ENCODE measurements around the gene CLSTN1.

CLSTN1 gene

DNA sequence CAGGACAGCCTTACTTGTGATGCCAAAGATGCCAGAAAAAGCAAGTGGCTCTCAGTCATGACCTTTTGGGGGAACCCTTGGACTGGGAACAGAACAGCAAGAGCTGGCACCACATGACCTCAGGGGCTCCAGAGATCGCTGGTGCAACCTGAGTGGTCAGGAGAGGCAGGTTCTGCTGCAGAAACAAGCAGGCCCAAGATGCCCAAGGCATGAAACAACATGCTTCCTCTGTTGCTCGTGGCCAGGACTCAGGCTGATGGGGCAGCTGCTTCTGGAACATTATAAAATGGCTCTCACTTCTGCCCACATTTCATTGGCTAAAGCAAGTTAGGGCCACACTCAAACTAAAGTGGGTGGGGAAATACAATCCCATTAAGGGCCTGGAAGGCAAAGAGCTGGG lies 17.7 kb upstream of the CLSTN1 start:
- H3K4me1 ChIP-seq (ENCODE audit: control extremely low read depth in 1 of 4, control insufficient read depth in 4 of 4, insufficient read depth in 4 of 4, low read length in 3 of 4), result peaks cover 0 to 8% (median 2%) of the 10 kb centered on the region in 4 experiments
- POLR2A ChIA-PET, result interaction anchor here (0.8 kb wide), 1 partner anchor 9 kb away, joined by 3 read pairs; no protein-coding TSS in a partner anchor
- DNase-seq, result no peak
- no peaks in the 10 kb centered on the region for H3K36me3 ChIP-seq (ENCODE audit: control insufficient read depth in 4 of 4, insufficient read depth in 4 of 4, low read length in 3 of 4)
- no peaks in the 10 kb centered on the region for H3K27me3 ChIP-seq (replicated peaks in 2 of 5; ENCODE audit: control insufficient read depth in 4 of 5, insufficient read depth in 5 of 5, low read length in 4 of 5)
- no peak overlapping the region for H3K27ac ChIP-seq (ENCODE audit: insufficient read depth in 1 of 2, low read depth in 1 of 2, low read length in 2 of 2, poor library complexity in 1 of 2, severe bottlenecking in 2 of 2)
- no peak overlapping the region for H3K4me3 ChIP-seq (ENCODE audit: control insufficient read depth in 1 of 7, extremely low read depth in 1 of 7, insufficient read depth in 4 of 7, low read depth in 2 of 7, low read length in 6 of 7)
- 97% methylated on average over 2 of the region's 2 CpGs for WGBS (ENCODE audit: insufficient coverage)
- CTCF ChIA-PET, result interaction anchor here (1.0 kb wide), 1 partner anchor 18 kb away, joined by 3 read pairs; no protein-coding TSS in a partner anchor
- no peaks in the 10 kb centered on the region for H3K9me3 ChIP-seq (ENCODE audit: control extremely low read depth in 1 of 5, control insufficient read depth in 4 of 5, insufficient read depth in 2 of 5, low read depth in 1 of 5, low read length in 4 of 5)

DNA sequence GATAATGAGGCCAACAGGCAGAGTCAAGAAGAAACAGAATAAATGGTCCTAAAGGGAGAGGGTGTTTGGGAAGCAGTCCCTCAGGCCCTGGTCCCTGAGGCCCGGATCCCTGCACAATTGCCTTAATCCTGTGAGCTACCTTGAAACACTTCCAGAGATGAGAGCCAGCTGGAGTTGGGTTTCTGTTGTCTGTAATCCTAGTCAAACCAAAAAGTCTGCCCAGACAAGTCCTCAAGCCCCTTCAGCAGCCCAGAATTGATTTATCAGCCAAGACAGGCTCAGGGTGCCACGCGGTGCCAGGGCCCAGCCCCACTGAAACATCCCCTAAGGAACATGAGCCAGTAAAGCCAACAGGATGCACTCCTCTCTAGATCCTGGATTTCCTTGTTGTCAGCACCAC lies 16.4 kb upstream of the CLSTN1 start:
- ChIA-PET POLR2A (no interaction called here), CTCF (interaction anchor here (1.0 kb wide), 1 partner anchor 10 kb away, joined by 4 read pairs; no protein-coding TSS in a partner anchor)
- no peaks in the 10 kb centered on the region for H3K27me3 ChIP-seq (replicated peaks in 2 of 5; ENCODE audit: control insufficient read depth in 4 of 5, insufficient read depth in 5 of 5, low read length in 4 of 5)
- H3K36me3 ChIP-seq (ENCODE audit: control insufficient read depth in 4 of 4, insufficient read depth in 4 of 4, low read length in 3 of 4), result no peaks in the 10 kb centered on the region
- WGBS (ENCODE audit: insufficient coverage), result 100% methylated on average over 2 of the region's 3 CpGs
- no peaks in the 10 kb centered on the region for H3K4me1 ChIP-seq (ENCODE audit: control extremely low read depth in 1 of 4, control insufficient read depth in 4 of 4, insufficient read depth in 4 of 4, low read length in 3 of 4)
- H3K27ac ChIP-seq (ENCODE audit: insufficient read depth in 1 of 2, low read depth in 1 of 2, low read length in 2 of 2, poor library complexity in 1 of 2, severe bottlenecking in 2 of 2), result no peak overlapping the region
- no peak for DNase-seq
- H3K9me3 ChIP-seq (ENCODE audit: control extremely low read depth in 1 of 5, control insufficient read depth in 4 of 5, insufficient read depth in 2 of 5, low read depth in 1 of 5, low read length in 4 of 5), result no peaks in the 10 kb centered on the region
- H3K4me3 ChIP-seq (ENCODE audit: control insufficient read depth in 1 of 7, extremely low read depth in 1 of 7, insufficient read depth in 4 of 7, low read depth in 2 of 7, low read length in 6 of 7), result no peak overlapping the region

DNA sequence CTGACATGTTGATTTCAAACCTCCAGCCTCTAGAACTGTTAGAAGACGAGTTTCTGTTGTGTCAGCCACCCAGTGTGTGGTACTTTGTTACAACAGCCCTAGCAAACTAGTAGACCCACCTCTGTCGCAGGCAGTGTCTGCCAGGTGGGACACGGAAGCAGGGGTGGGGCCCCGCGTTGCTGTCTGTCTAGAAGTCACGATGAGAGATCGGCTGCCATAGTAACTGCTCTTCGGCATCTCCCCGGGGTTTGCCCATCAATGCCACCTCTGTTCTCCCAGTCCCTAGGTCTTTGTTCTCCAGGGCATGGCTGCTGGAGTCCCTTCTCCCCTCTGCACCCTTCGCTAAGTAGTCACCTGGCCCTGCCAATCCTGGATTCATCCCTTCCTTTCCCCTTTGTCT lies 15.2 kb upstream of the CLSTN1 start:
- Histone ChIP-seq H3K4me3 (ENCODE audit: control insufficient read depth in 1 of 7, extremely low read depth in 1 of 7, insufficient read depth in 4 of 7, low read depth in 2 of 7, low read length in 6 of 7) (no peak overlapping the region), H3K36me3 (ENCODE audit: control insufficient read depth in 4 of 4, insufficient read depth in 4 of 4, low read length in 3 of 4) (no peaks in the 10 kb centered on the region), H3K9me3 (ENCODE audit: control extremely low read depth in 1 of 5, control insufficient read depth in 4 of 5, insufficient read depth in 2 of 5, low read depth in 1 of 5, low read length in 4 of 5) (no peaks in the 10 kb centered on the region), H3K27me3 (replicated peaks in 2 of 5; ENCODE audit: control insufficient read depth in 4 of 5, insufficient read depth in 5 of 5, low read length in 4 of 5) (no peaks in the 10 kb centered on the region), H3K4me1 (ENCODE audit: control extremely low read depth in 1 of 4, control insufficient read depth in 4 of 4, insufficient read depth in 4 of 4, low read length in 3 of 4) (peaks cover 0 to 1% (median 0%) of the 10 kb centered on the region in 4 experiments), H3K27ac (ENCODE audit: insufficient read depth in 1 of 2, low read depth in 1 of 2, low read length in 2 of 2, poor library complexity in 1 of 2, severe bottlenecking in 2 of 2) (no peak overlapping the region)
- ChIA-PET CTCF (no interaction called here), POLR2A (no interaction called here)
- no peak for DNase-seq
- WGBS (ENCODE audit: insufficient coverage), result 98% methylated on average over 10 of the region's 10 CpGs

DNA sequence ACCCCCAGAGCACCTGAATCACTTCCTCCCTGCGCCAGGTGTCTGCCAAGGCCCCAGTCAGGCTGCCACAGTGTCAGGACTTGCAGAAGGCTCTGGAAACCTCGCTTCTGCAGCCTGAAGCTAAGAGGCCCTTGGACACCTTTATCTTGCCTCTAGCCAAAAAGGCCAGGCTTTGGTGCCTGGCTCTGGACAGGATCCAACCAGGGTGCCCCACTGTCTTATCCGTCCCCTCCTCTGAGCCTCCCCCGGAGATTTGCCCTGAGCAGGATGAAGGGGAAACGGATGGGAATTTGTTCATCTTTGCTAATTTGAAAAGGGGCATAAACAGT lies 12.8 kb upstream of the CLSTN1 start:
- ChIA-PET CTCF (no interaction called here), POLR2A (no interaction called here)
- H3K4me3 ChIP-seq (ENCODE audit: control insufficient read depth in 1 of 7, extremely low read depth in 1 of 7, insufficient read depth in 4 of 7, low read depth in 2 of 7, low read length in 6 of 7), result no peak overlapping the region
- peaks cover 0 to 1% (median 0%) of the 10 kb centered on the region in 4 experiments for H3K4me1 ChIP-seq (ENCODE audit: control extremely low read depth in 1 of 4, control insufficient read depth in 4 of 4, insufficient read depth in 4 of 4, low read length in 3 of 4)
- H3K36me3 ChIP-seq (ENCODE audit: control insufficient read depth in 4 of 4, insufficient read depth in 4 of 4, low read length in 3 of 4), result no peaks in the 10 kb centered on the region
- no peak for DNase-seq
- no peaks in the 10 kb centered on the region for H3K9me3 ChIP-seq (ENCODE audit: control extremely low read depth in 1 of 5, control insufficient read depth in 4 of 5, insufficient read depth in 2 of 5, low read depth in 1 of 5, low read length in 4 of 5)
- H3K27me3 ChIP-seq (replicated peaks in 2 of 5; ENCODE audit: control insufficient read depth in 4 of 5, insufficient read depth in 5 of 5, low read length in 4 of 5), result no peaks in the 10 kb centered on the region
- 98% methylated on average over 5 of the region's 5 CpGs for WGBS (ENCODE audit: insufficient coverage)
- H3K27ac ChIP-seq (ENCODE audit: insufficient read depth in 1 of 2, low read depth in 1 of 2, low read length in 2 of 2, poor library complexity in 1 of 2, severe bottlenecking in 2 of 2), result no peak overlapping the region

DNA sequence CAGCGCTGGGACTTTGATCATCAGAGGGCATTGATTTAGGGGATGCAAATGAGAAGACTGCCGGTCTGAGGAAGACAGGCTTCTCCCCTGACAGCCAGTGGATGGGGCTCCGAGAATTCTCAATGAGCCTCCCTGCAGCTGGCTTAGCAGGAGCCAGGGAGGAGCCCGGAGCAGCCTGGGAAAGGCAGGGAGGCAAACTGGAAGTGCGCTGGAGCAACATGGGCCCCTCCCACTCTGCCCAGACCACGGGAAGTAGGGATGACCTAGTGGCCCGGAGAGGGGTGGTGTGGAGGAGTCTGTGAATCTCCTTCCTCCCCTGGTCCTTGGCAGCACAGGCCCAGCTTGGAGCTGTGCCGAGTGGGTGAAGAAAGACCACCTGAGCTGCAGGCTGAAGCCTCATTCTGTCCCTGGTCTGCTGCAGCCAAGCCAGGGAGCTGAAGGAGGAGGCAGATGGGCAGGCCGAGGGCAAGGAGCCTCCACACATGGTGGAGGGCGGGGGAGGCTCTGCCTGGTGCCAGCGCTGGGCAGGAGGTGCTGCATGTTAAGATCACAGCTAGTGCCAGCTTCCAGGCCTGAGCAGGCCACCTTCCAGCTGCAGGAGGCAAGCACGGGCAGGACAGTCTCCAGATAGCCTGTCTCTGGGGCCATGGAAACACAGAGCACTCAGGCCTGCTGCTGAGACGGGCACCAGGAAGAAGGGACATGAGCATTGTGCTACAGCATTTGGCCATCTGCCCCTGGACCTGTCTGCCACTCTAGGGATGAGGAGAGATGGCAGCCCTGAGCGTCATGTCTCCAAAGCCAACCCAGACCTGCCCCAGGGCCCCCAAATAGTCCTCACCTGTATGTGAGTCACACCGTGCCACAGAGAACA lies 12.2 kb upstream of the CLSTN1 start:
- DNase-seq, result no peak
- no peak overlapping the region for H3K27ac ChIP-seq (ENCODE audit: insufficient read depth in 1 of 2, low read depth in 1 of 2, low read length in 2 of 2, poor library complexity in 1 of 2, severe bottlenecking in 2 of 2)
- no peaks in the 10 kb centered on the region for H3K36me3 ChIP-seq (ENCODE audit: control insufficient read depth in 4 of 4, insufficient read depth in 4 of 4, low read length in 3 of 4)
- H3K4me1 ChIP-seq (ENCODE audit: control extremely low read depth in 1 of 4, control insufficient read depth in 4 of 4, insufficient read depth in 4 of 4, low read length in 3 of 4), result peaks cover 0 to 1% (median 0%) of the 10 kb centered on the region in 4 experiments
- POLR2A ChIA-PET, result no interaction called here
- CTCF ChIA-PET, result no interaction called here
- no peak overlapping the region for H3K4me3 ChIP-seq (ENCODE audit: control insufficient read depth in 1 of 7, extremely low read depth in 1 of 7, insufficient read depth in 4 of 7, low read depth in 2 of 7, low read length in 6 of 7)
- WGBS (ENCODE audit: insufficient coverage), result 93% methylated on average over 9 of the region's 15 CpGs
- no peaks in the 10 kb centered on the region for H3K9me3 ChIP-seq (ENCODE audit: control extremely low read depth in 1 of 5, control insufficient read depth in 4 of 5, insufficient read depth in 2 of 5, low read depth in 1 of 5, low read length in 4 of 5)
- H3K27me3 ChIP-seq (replicated peaks in 2 of 5; ENCODE audit: control insufficient read depth in 4 of 5, insufficient read depth in 5 of 5, low read length in 4 of 5), result no peaks in the 10 kb centered on the region

DNA sequence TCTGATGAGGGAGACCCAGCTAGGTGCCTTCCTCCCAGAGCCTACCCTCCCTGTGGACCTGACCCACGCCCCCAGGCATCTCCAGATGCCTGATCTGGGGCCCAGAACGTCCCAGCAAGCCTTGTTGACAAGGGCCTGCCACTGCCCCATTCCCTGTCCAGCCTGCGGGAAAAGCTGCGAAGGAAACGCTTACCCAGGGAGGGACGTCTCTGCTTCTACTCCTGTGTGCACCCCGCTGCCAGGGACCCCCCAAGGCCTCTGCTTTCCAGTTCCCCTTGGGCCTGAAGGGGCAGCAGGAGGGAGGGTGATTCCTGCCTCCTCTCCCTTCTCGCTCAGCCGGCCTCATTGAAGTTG lies 11.6 kb upstream of the CLSTN1 start:
- Histone ChIP-seq H3K4me1 (ENCODE audit: control extremely low read depth in 1 of 4, control insufficient read depth in 4 of 4, insufficient read depth in 4 of 4, low read length in 3 of 4) (peaks cover 0 to 1% (median 0%) of the 10 kb centered on the region in 4 experiments), H3K4me3 (ENCODE audit: control insufficient read depth in 1 of 7, extremely low read depth in 1 of 7, insufficient read depth in 4 of 7, low read depth in 2 of 7, low read length in 6 of 7) (no peak overlapping the region), H3K36me3 (ENCODE audit: control insufficient read depth in 4 of 4, insufficient read depth in 4 of 4, low read length in 3 of 4) (no peaks in the 10 kb centered on the region), H3K27ac (ENCODE audit: insufficient read depth in 1 of 2, low read depth in 1 of 2, low read length in 2 of 2, poor library complexity in 1 of 2, severe bottlenecking in 2 of 2) (no peak overlapping the region), H3K9me3 (ENCODE audit: control extremely low read depth in 1 of 5, control insufficient read depth in 4 of 5, insufficient read depth in 2 of 5, low read depth in 1 of 5, low read length in 4 of 5) (no peaks in the 10 kb centered on the region), H3K27me3 (replicated peaks in 2 of 5; ENCODE audit: control insufficient read depth in 4 of 5, insufficient read depth in 5 of 5, low read length in 4 of 5) (no peaks in the 10 kb centered on the region)
- POLR2A ChIA-PET, result no interaction called here
- no peak for DNase-seq
- WGBS (ENCODE audit: insufficient coverage), result 87% methylated on average over 9 of the region's 9 CpGs
- CTCF ChIA-PET, result no interaction called here

DNA sequence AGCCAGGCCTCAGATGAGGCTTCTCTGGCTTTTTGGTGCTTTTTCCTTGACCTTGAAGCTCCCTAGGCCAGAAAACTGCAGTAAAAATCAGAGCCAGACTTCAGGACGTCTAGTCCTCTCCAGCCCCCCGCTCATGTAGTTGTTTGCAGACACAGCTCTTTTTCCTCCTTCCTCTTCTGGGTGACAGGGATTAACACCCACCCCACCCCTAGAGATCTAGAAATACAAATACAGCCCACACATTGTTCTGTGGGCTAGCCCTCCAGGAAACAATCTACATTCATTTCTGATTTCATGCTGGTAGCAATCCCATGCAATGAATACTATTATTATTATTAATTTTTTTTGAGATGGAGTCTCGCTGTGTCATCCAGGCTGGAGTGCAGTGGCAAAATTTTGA lies 9.9 kb upstream of the CLSTN1 start:
- DNase-seq, result no peak
- ChIA-PET POLR2A (no interaction called here), CTCF (no interaction called here)
- WGBS (ENCODE audit: insufficient coverage), result 72% methylated on average over 2 of the region's 3 CpGs
- no peak overlapping the region for H3K4me3 ChIP-seq (ENCODE audit: control insufficient read depth in 1 of 7, extremely low read depth in 1 of 7, insufficient read depth in 4 of 7, low read depth in 2 of 7, low read length in 6 of 7)
- H3K27ac ChIP-seq (ENCODE audit: insufficient read depth in 1 of 2, low read depth in 1 of 2, low read length in 2 of 2, poor library complexity in 1 of 2, severe bottlenecking in 2 of 2), result no peak overlapping the region
- H3K27me3 ChIP-seq (replicated peaks in 2 of 5; ENCODE audit: control insufficient read depth in 4 of 5, insufficient read depth in 5 of 5, low read length in 4 of 5), result no peaks in the 10 kb centered on the region
- no peaks in the 10 kb centered on the region for H3K9me3 ChIP-seq (ENCODE audit: control extremely low read depth in 1 of 5, control insufficient read depth in 4 of 5, insufficient read depth in 2 of 5, low read depth in 1 of 5, low read length in 4 of 5)
- H3K4me1 ChIP-seq (ENCODE audit: control extremely low read depth in 1 of 4, control insufficient read depth in 4 of 4, insufficient read depth in 4 of 4, low read length in 3 of 4), result peaks cover 0 to 1% (median 0%) of the 10 kb centered on the region in 4 experiments
- H3K36me3 ChIP-seq (ENCODE audit: control insufficient read depth in 4 of 4, insufficient read depth in 4 of 4, low read length in 3 of 4), result no peaks in the 10 kb centered on the region

Data from common myeloid progenitor, CD34-positive (primary cell).